ENCODE data around the gene ADAMTS2.

Gene ADAMTS2

GRCh38 chr5:179161901-179162300 is 183.4 kb downstream of the ADAMTS2 start:
- DNase-seq (ENCODE audit: low read depth in 2 of 2) = no peak

GRCh38 chr5:179160584-179160983 is 184.7 kb downstream of the ADAMTS2 start:
- no peak for DNase-seq (ENCODE audit: low read depth in 2 of 2)

GRCh38 chr5:179158556-179158955 is 186.7 kb downstream of the ADAMTS2 start:
- no peak for DNase-seq (ENCODE audit: low read depth in 2 of 2)

GRCh38 chr5:179154991-179155955 is 190.0 kb downstream of the ADAMTS2 start:
- no peak for DNase-seq (ENCODE audit: low read depth in 2 of 2)

DNA sequence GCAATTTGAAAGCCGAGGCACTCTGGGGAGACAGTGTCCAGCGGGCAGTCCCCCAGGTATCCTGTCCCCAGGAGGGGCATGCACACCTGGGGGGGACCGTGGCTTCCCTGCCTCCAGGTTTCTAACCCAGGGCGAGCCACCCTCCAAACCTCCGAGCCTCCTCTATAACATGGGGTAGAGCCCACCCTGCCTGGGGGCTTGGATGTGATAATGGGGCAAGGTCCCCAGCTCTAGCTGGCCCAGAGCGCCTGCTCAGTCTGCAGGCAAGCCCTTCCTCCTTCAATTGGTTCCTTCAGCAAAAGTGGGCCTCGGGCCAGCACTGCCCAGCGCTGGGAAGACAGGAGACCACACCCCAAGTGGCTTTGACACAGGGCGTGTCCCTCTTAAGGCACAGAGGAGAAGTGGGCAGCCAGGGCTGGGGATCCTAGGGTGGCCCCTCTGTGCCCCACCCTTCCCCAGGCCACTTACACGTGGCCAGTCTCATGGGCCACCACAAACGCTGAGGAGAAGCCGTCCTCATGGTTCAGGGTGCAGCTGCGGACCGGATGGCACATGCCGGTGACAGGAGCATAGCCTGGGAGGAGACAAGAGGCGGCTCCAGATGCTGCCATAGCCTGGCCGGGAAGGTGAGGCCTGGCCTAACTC is 190.8 kb downstream of the ADAMTS2 start:
- DNase-seq (ENCODE audit: low read depth in 2 of 2) = no peak

DNA sequence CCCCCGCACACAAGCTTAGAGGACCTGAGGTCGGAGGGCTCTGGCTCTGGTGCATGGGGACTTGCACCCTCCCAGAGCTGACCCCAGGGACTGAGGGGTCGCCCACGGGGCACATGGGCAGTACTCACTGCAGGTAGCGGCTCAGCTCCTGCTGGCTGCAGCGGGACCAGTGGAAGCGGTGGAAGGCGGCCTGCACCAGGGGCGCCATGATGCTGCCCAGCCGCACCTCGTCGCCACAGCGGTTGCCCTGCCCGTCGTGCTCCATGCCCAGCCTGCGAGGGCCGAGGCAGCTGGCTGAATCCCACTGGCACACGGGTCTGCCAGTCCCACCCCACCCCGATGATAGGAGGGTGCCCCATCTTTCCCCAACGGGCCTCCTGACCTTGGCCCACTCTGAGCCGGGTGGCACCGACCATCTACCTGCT is 191.3 kb downstream of the ADAMTS2 start:
- DNase-seq (ENCODE audit: low read depth in 2 of 2) = no peak

- DNase-seq (ENCODE audit: low read depth in 2 of 2) = no peak
Observed at GRCh38 chr5:179153341-179153901, 191.8 kb downstream of the ADAMTS2 start.

DNA sequence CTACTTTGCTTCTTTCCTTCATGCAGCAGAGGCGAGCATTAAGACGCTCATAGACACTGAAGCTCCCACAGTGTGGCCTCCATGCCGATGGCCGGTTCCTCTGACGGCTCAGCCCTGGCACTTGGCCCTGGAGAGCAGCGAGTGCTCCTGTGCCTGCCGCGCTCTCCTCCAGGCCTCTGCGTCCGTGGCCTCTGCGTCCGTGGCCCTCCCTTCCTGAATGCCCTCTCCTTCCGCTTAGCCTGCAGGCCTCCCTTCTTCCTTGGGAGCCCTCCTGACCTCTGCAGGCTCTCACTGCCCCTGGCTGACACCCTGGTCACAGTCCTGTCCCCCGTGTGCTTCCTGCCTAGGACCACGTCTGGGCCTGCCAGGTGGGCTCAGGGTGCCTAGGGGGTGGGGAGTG is 192.3 kb downstream of the ADAMTS2 start:
- DNase-seq (ENCODE audit: low read depth in 2 of 2) = no peak

- DNase-seq (ENCODE audit: low read depth in 2 of 2) = no peak
Observed at GRCh38 chr5:179152144-179152895, 192.9 kb downstream of the ADAMTS2 start.

GRCh38 chr5:179151286-179152118 is 193.8 kb downstream of the ADAMTS2 start:
- DNase-seq (ENCODE audit: low read depth in 2 of 2) = no peak

DNA sequence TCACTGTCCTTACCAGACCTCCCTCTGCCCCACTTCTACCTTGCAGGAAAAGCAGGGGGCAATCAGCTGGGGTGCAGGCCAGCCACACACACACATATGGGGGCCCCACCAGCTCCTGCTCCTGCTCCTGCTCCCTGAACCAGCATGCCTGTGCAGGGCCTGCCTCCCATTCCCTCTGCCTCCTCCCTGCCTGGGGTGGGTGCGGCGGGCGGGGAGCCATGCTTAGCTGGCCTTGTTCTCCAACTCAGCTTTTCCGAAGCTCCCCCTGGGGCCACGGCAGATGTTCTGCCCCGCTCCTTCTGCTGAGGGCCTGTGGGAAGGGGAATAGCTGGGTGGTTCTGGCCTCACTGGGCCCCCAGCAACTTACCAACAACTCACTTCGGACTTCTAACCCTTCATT is 195.2 kb downstream of the ADAMTS2 start:
- no peak for DNase-seq (ENCODE audit: low read depth in 2 of 2)

DNA sequence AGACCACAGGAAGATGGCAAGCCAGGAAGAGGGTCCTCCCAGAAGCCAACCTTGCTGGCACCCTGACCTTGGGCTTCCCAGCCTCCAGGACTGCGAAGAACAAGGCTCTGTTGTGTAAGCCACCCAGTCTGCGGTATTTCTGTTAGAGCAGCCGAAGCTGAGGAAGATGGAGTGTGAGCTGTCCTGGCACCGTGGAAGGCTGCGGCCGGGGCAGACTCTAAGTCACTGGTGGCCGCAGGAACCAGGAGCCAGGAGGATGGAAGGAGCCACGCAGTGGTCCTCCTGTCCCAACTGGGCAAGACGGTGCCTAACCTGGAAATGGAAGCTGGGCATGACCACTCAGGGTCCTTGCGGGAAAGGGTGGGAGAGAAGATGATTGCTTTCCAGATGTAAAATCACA is 196.0 kb downstream of the ADAMTS2 start:
- no peak for DNase-seq (ENCODE audit: low read depth in 2 of 2)

DNA sequence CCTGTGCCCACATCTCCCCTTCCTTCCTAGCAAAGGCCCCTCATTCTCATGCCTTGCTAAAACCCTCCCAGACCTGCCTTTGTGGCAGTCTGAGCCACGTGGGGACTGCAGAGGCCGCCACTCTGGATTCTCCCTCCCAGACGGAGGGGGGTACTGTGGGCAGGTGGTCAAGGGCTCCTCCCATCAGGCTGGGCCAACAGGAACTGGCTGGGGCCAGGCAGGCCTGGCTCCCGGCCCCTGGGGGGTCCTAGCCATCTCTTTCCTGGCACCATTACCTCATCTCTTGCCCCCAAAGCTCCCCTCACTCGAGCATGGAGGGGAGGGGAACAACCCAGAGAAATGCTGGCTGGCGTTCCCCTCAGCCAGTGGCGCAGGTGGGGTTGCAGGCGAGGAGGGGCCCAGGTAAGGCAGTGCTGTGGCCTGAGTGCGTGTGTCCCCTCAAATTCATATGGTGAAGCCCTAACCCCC is 196.5 kb downstream of the ADAMTS2 start:
- DNase-seq (ENCODE audit: low read depth in 2 of 2) = no peak

GRCh38 chr5:179147991-179148702 is 197.1 kb downstream of the ADAMTS2 start:
- no peak for DNase-seq (ENCODE audit: low read depth in 2 of 2)

- peak; percentile 20 to 29 for DNase-seq (ENCODE audit: low read depth in 2 of 2)
Observed at GRCh38 chr5:179146277-179146676, 199.0 kb downstream of the ADAMTS2 start.

DNA sequence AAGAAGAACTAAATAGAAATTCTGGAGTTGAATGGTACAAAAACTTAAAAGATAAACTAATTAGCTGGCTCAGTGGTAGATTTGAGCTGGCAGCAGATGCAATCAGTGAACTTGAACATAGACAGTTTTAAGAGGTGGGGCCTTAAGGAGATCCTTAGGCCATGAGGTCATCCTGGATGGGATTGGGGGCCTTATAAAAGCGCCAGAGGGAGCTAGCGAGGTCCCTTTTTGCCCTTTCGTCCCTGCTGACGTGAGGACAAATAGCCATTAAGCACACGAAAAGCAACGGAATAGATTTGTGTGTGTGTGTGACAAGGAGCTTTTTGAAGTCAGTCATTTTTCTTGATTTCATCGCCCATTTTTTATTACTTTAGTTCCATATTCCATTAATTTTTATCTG is 201.8 kb downstream of the ADAMTS2 start:
- no peak for DNase-seq (ENCODE audit: low read depth in 2 of 2)

DNA sequence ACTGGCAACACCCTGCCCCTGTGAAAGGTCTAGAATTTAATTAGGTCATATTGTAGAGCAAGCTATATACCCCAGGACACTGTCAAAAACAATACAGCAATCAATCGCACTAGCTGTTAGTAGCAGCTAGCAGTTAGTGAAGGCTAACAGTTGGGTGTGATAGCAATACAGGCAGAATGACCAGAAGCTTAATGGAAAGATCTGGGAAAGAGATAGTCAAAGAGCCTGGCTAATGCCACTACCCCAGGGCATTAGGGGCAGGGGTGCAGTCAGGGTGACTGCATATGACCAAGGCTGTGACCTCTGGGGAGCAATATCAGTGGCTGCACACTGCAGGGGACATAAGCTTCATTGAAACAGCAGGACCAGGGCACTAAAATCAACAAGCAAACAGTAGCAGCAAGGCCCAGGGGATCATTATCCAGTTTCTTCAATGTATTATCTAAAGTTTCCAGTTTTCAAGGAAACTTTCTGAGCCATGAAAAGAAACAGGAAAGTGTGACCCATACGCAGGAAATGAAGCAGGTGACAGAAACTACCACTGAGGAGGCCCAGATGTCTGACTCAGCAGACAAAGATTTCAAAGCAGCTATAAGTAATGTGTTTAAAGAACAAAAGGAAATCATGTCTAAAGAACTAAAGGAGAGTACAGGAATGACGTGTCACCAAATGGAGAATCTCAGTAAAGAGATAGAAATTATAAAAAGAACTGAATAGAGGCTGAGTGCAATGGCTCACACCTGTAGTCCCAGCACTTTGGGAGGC is 202.6 kb downstream of the ADAMTS2 start:
- DNase-seq (ENCODE audit: low read depth in 2 of 2) = peak in 1 of 2 donors; percentile 35

- DNase-seq (ENCODE audit: low read depth in 2 of 2) = no peak
Observed at GRCh38 chr5:179141867-179142266, 203.4 kb downstream of the ADAMTS2 start.

- DNase-seq (ENCODE audit: low read depth in 2 of 2) = no peak
Observed at GRCh38 chr5:179140293-179140692, 205.0 kb downstream of the ADAMTS2 start.

DNA sequence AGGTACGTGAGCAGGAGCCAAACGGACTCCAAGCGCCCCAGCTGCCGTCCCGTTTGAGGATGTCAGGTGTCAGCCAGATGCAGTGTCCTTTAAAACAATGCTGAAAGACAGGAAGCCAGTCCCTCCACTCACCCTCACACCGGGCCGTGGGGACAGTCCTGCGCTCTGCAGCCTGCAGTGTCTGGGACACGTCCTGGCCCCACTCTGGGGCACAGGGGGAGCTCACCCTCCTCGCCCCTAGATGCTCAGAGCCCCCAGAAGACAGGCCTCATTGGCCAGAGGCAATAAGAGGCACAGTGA is 205.4 kb downstream of the ADAMTS2 start:
- DNase-seq (ENCODE audit: low read depth in 2 of 2) = no peak

Measured in activated CD4-positive, alpha-beta T cell treated with anti-CD3 and anti-CD28 coated beads for 24 hours (primary cell).